ENCODE data around the gene RAPH1.

RAPH1 gene

GRCh38 chr2:203470371-203470770 is 64.7 kb downstream of the RAPH1 start:
- Histone ChIP-seq H3K9me2 (replicated peaks; ENCODE audit: insufficient read depth, low read length) (no peaks in the 10 kb centered on the region), H2AFZ (ENCODE audit: low read length) (no peak overlapping the region), H3K9ac (ENCODE audit: low read length) (no peak overlapping the region), H3K36me3 (replicated peaks; ENCODE audit: insufficient read depth, low read length) (no peaks in the 10 kb centered on the region), H3K9me3 (replicated peaks; ENCODE audit: insufficient read depth, low read length) (no peaks in the 10 kb centered on the region), H3K27ac (ENCODE audit: low read length) (no peak overlapping the region), H3K4me3 (ENCODE audit: low read length) (no peak overlapping the region), H3K4me2 (ENCODE audit: low read depth, low read length) (no peak overlapping the region), H3K4me1 (ENCODE audit: low read length) (peaks cover 31% of the 10 kb centered on the region), H3K27me3 (replicated peaks; ENCODE audit: insufficient read depth, low read length) (no peaks in the 10 kb centered on the region), H3K79me2 (ENCODE audit: low read length) (no peaks in the 10 kb centered on the region), H4K20me1 (ENCODE audit: insufficient read depth, low read length) (no peaks in the 10 kb centered on the region), H3F3A (ENCODE audit: insufficient read depth, low read length) (0 out of 2 replicates have a peak, but pooled peaks cover 10% of the 10 kb centered on the region)
- TF ChIP-seq EZH2phosphoT487 (IDR thresholded peaks at IDR 0.05; ENCODE audit: low read length) = no peak
- TF ChIP-seq, protein P1, sequence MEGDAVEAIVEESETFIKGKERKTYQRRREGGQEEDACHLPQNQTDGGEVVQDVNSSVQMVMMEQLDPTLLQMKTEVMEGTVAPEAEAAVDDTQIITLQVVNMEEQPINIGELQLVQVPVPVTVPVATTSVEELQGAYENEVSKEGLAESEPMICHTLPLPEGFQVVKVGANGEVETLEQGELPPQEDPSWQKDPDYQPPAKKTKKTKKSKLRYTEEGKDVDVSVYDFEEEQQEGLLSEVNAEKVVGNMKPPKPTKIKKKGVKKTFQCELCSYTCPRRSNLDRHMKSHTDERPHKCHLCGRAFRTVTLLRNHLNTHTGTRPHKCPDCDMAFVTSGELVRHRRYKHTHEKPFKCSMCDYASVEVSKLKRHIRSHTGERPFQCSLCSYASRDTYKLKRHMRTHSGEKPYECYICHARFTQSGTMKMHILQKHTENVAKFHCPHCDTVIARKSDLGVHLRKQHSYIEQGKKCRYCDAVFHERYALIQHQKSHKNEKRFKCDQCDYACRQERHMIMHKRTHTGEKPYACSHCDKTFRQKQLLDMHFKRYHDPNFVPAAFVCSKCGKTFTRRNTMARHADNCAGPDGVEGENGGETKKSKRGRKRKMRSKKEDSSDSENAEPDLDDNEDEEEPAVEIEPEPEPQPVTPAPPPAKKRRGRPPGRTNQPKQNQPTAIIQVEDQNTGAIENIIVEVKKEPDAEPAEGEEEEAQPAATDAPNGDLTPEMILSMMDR (IDR thresholded peaks at IDR 0.05; ENCODE audit: low read length) = no peak
- no peak for TF ChIP-seq EZH2 (optimal IDR thresholded peaks at IDR 0.05; ENCODE audit: low read depth, low read length)
- no peak for DNase-seq

DNA sequence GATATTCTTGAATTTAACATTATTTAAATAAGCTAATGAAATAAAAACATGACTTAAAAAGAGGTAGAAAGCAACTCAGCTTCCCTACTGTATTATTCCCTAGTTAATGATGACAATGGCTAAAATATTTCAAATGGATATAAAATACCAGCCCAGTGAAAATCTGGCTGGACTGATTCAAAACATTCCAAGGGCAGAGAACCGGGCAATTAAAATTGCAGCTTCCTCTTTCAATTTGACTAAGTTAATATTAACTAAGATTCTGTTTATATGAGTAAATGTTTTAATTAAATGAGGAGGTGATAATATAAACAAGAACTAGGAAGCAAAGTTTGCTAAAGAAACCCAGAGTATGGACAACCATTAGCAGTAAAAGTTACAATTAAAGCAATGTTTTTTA is 65.6 kb downstream of the RAPH1 start:
- no peaks in the 10 kb centered on the region for H3K36me3 ChIP-seq (replicated peaks; ENCODE audit: insufficient read depth, low read length)
- no peak overlapping the region for H3K4me2 ChIP-seq (ENCODE audit: low read depth, low read length)
- H3F3A ChIP-seq (ENCODE audit: insufficient read depth, low read length) = 0 out of 2 replicates have a peak, but pooled peaks cover 10% of the 10 kb centered on the region
- no peaks in the 10 kb centered on the region for H3K9me3 ChIP-seq (replicated peaks; ENCODE audit: insufficient read depth, low read length)
- H3K79me2 ChIP-seq (ENCODE audit: low read length) = no peaks in the 10 kb centered on the region
- no peak overlapping the region for H3K27ac ChIP-seq (ENCODE audit: low read length)
- no peak overlapping the region for H3K9ac ChIP-seq (ENCODE audit: low read length)
- no peaks in the 10 kb centered on the region for H3K27me3 ChIP-seq (replicated peaks; ENCODE audit: insufficient read depth, low read length)
- no peak overlapping the region for H3K4me3 ChIP-seq (ENCODE audit: low read length)
- peaks cover 31% of the 10 kb centered on the region for H3K4me1 ChIP-seq (ENCODE audit: low read length)
- TF ChIP-seq, protein P1 (IDR thresholded peaks at IDR 0.05; ENCODE audit: low read length) = no peak
- TF ChIP-seq EZH2phosphoT487 (IDR thresholded peaks at IDR 0.05; ENCODE audit: low read length) (no peak), EZH2 (optimal IDR thresholded peaks at IDR 0.05; ENCODE audit: low read depth, low read length) (no peak)
- H4K20me1 ChIP-seq (ENCODE audit: insufficient read depth, low read length) = no peaks in the 10 kb centered on the region
- no peak for DNase-seq
- H2AFZ ChIP-seq (ENCODE audit: low read length) = no peak overlapping the region
- no peaks in the 10 kb centered on the region for H3K9me2 ChIP-seq (replicated peaks; ENCODE audit: insufficient read depth, low read length)

GRCh38 chr2:203463266-203463678 is 71.8 kb downstream of the RAPH1 start:
- DNase-seq = no peak
- Histone ChIP-seq H3K4me1 (ENCODE audit: low read length) (peaks cover 16% of the 10 kb centered on the region), H3K4me3 (ENCODE audit: low read length) (no peak overlapping the region), H4K20me1 (ENCODE audit: insufficient read depth, low read length) (no peaks in the 10 kb centered on the region), H3K27ac (ENCODE audit: low read length) (no peak overlapping the region), H3K27me3 (replicated peaks; ENCODE audit: insufficient read depth, low read length) (no peaks in the 10 kb centered on the region), H3K9me3 (replicated peaks; ENCODE audit: insufficient read depth, low read length) (no peaks in the 10 kb centered on the region), H3K9me2 (replicated peaks; ENCODE audit: insufficient read depth, low read length) (no peaks in the 10 kb centered on the region), H3K79me2 (ENCODE audit: low read length) (no peaks in the 10 kb centered on the region), H3K4me2 (ENCODE audit: low read depth, low read length) (no peak overlapping the region), H3K9ac (ENCODE audit: low read length) (no peak overlapping the region), H2AFZ (ENCODE audit: low read length) (no peak overlapping the region), H3F3A (ENCODE audit: insufficient read depth, low read length) (0 out of 2 replicates have a peak, but pooled peaks cover 5% of the 10 kb centered on the region), H3K36me3 (replicated peaks; ENCODE audit: insufficient read depth, low read length) (no peaks in the 10 kb centered on the region)
- no peak for TF ChIP-seq EZH2phosphoT487 (IDR thresholded peaks at IDR 0.05; ENCODE audit: low read length)
- no peak for TF ChIP-seq EZH2 (optimal IDR thresholded peaks at IDR 0.05; ENCODE audit: low read depth, low read length)
- TF ChIP-seq, protein P1 (IDR thresholded peaks at IDR 0.05; ENCODE audit: low read length) = no peak

Data from MM.1S (cell line).